ENCODE measurements around the gene EGR2. TPM values are rescaled to one million over a fixed set of nuclear protein-coding genes. Genes with fewer than 3 reads are reported as not detected.

Gene EGR2
- polyA plus RNA-seq, 1 of the 3 experiments (the other 2 are of a cell fraction): 0.25 TPM

DNA sequence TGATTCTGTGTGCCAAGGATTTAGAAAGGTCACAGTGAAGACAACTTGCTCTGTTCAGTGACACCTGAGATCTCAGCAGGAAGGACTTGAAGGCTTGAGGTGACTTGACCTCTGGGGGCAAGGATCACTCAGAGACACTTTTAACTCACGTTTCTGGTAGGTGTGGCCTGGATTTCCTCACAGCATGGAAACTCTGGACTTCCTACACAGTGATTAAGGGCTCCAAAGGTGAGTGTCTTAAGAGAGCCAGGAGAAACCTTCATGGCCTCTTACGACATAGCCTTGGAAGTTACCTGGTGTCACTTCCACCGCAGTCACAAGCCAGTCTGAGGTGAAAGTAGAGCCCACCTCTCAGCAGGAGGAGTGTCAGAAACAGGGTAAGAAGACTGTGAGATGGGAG is 49.8 kb downstream of the EGR2 start:
- WGBS (ENCODE audit: low lambda C conversion rate): 41% methylated on average over 3 of the region's 3 CpGs
- no peak overlapping the region for H3K9ac ChIP-seq
- no peak overlapping the region for H3K27ac ChIP-seq (ENCODE audit: low read depth in 2 of 2, low read length in 1 of 2)
- no peaks in the 10 kb centered on the region for H3K9me2 ChIP-seq
- no peaks in the 10 kb centered on the region for H3K4me1 ChIP-seq (ENCODE audit: control insufficient read depth in 1 of 2, insufficient read depth in 2 of 2, low read depth in 1 of 2, low read length in 1 of 2)
- H3K9me3 ChIP-seq: no peaks in the 10 kb centered on the region
- no peak for DNase-seq
- H3K4me2 ChIP-seq: no peak overlapping the region
- no peaks in the 10 kb centered on the region for H3K27me3 ChIP-seq (ENCODE audit: insufficient read depth)
- no peaks in the 10 kb centered on the region for H3K36me3 ChIP-seq (replicated peaks in 1 of 2; ENCODE audit: control insufficient read depth in 1 of 2, insufficient read depth in 2 of 2, low read length in 1 of 2)
- H3K79me2 ChIP-seq (ENCODE audit: insufficient read depth): no peaks in the 10 kb centered on the region
- TF ChIP-seq RXRA (IDR thresholded peaks at IDR 0.05; ENCODE audit: borderline replicate concordance, low read depth): no peak
- no peak for TF ChIP-seq FOSL2 (IDR thresholded peaks at IDR 0.05; ENCODE audit: borderline replicate concordance, low read depth)
- no peak for TF ChIP-seq RAD21 (IDR thresholded peaks at IDR 0.05; ENCODE audit: low read length)
- no peaks in the 10 kb centered on the region for H4K20me1 ChIP-seq (ENCODE audit: insufficient read depth)
- H2AFZ ChIP-seq (ENCODE audit: low read depth): no peak overlapping the region
- no peaks in the 10 kb centered on the region for H3F3A ChIP-seq (replicated peaks; ENCODE audit: insufficient read depth)
- no peak overlapping the region for H3K4me3 ChIP-seq (ENCODE audit: low read depth in 2 of 2, low read length in 1 of 2)
- ChIA-PET POLR2A (no interaction called here), CTCF (no interaction called here)

DNA sequence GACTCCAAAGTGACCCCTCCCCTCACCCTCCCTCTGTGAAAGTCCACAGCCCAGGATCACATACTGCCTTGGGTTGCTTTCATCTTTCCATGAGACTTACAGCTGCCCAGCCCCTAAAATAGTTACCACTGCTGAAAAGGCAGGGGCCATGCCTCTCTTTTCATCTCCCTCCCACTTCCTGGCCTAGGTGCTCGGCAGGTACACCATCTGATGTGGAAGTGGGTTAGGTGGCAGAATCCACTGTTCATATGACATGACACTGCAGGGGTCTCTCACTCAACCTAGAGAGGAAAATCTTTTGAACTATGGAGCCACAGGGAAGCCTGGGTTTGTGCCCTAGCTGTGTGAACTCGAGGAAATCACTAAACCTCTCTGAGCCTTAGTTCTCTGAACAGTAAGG is 50.4 kb downstream of the EGR2 start:
- TF ChIP-seq NRF1 (IDR thresholded peaks at IDR 0.05; ENCODE audit: low read depth, low read length): no peak
- no peak for TF ChIP-seq FOXM1 (IDR thresholded peaks at IDR 0.05; ENCODE audit: low read depth)
- TF ChIP-seq NFIC (IDR thresholded peaks at IDR 0.05; ENCODE audit: borderline replicate concordance): no peak
- no peak for TF ChIP-seq RAD21 (IDR thresholded peaks at IDR 0.05; ENCODE audit: low read length)
- no peak for TF ChIP-seq TCF12 (IDR thresholded peaks at IDR 0.05)
- TF ChIP-seq CHD2 (IDR thresholded peaks at IDR 0.05; ENCODE audit: low read length, partially characterized antibody): no peak
- TF ChIP-seq RCOR1 (IDR thresholded peaks at IDR 0.05; ENCODE audit: low read length): no peak
- TF ChIP-seq RFX5 (IDR thresholded peaks at IDR 0.05; ENCODE audit: low read length): no peak
- TF ChIP-seq, protein P1, sequence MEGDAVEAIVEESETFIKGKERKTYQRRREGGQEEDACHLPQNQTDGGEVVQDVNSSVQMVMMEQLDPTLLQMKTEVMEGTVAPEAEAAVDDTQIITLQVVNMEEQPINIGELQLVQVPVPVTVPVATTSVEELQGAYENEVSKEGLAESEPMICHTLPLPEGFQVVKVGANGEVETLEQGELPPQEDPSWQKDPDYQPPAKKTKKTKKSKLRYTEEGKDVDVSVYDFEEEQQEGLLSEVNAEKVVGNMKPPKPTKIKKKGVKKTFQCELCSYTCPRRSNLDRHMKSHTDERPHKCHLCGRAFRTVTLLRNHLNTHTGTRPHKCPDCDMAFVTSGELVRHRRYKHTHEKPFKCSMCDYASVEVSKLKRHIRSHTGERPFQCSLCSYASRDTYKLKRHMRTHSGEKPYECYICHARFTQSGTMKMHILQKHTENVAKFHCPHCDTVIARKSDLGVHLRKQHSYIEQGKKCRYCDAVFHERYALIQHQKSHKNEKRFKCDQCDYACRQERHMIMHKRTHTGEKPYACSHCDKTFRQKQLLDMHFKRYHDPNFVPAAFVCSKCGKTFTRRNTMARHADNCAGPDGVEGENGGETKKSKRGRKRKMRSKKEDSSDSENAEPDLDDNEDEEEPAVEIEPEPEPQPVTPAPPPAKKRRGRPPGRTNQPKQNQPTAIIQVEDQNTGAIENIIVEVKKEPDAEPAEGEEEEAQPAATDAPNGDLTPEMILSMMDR (IDR thresholded peaks at IDR 0.05): no peak
- TF ChIP-seq SIN3A (IDR thresholded peaks at IDR 0.05; ENCODE audit: borderline replicate concordance, low read depth, low read length): no peak
- TF ChIP-seq MXI1 (IDR thresholded peaks at IDR 0.05; ENCODE audit: low read depth, low read length): no peak
- TF ChIP-seq GATA2 (CRISPR knock-in tag; IDR thresholded peaks at IDR 0.05): no peak
- no peak for TF ChIP-seq SMC3 (IDR thresholded peaks at IDR 0.05; ENCODE audit: low read depth, low read length)
- Histone ChIP-seq H3K4me1 (ENCODE audit: control insufficient read depth in 1 of 2, insufficient read depth in 2 of 2, low read depth in 1 of 2, low read length in 1 of 2) (no peaks in the 10 kb centered on the region), H3K27me3 (ENCODE audit: insufficient read depth) (no peaks in the 10 kb centered on the region), H3F3A (replicated peaks; ENCODE audit: insufficient read depth) (no peaks in the 10 kb centered on the region), H3K36me3 (replicated peaks in 1 of 2; ENCODE audit: control insufficient read depth in 1 of 2, insufficient read depth in 2 of 2, low read length in 1 of 2) (no peaks in the 10 kb centered on the region), H3K9me3 (no peaks in the 10 kb centered on the region), H3K9ac (no peak overlapping the region), H3K27ac (ENCODE audit: low read depth in 2 of 2, low read length in 1 of 2) (no peak overlapping the region), H3K9me2 (no peaks in the 10 kb centered on the region), H3K4me3 (ENCODE audit: low read depth in 2 of 2, low read length in 1 of 2) (no peak overlapping the region), H3K79me2 (ENCODE audit: insufficient read depth) (no peaks in the 10 kb centered on the region), H3K4me2 (no peak overlapping the region), H2AFZ (ENCODE audit: low read depth) (no peak overlapping the region), H4K20me1 (ENCODE audit: insufficient read depth) (no peaks in the 10 kb centered on the region)
- ChIA-PET POLR2A (no interaction called here), CTCF (no interaction called here)
- 49% methylated on average over 2 of the region's 2 CpGs for WGBS (ENCODE audit: low lambda C conversion rate)
- DNase-seq: no peak

Measured in SK-N-SH (cell line).